Right cardiac atrium (tissue), 5 donors: ENCODE data around the gene ODF4. TPM values are rescaled to one million over a fixed set of nuclear protein-coding genes. Genes with fewer than 3 reads are reported as not detected.
A peak's percentile ranks its signal among the peaks of the same experiment; 100 is the strongest.

Experiments
- ATAC-seq, 2 donors: fragments of 200-7000 bp; cut with Tn5 transposase; one replicate each; pipeline versions ENCODE4 v1.8.0 to v1.9.1; 2020; ENCODE audit warnings: moderate library complexity in 2 of 2, mild to moderate bottlenecking in 1 of 2
- DNase-seq, 3 donors: peaks; one replicate each; pipeline ENCODE4 v3.0.0-alpha.2; 2020
- H3K27ac ChIP-seq: one replicate; pipeline ENCODE4 v1.5.1; 2013; ENCODE audit warnings: mild to moderate bottlenecking, low read length, control low read depth, moderate library complexity
- H3K27me3 ChIP-seq: one replicate; pipeline ENCODE4 v1.6.1; 2013; ENCODE audit not compliant: control insufficient read depth, insufficient read depth
- H3K4me1 ChIP-seq: one replicate; pipeline ENCODE4 v1.6.1; 2013; ENCODE audit warnings: low read length; ENCODE audit not compliant: control insufficient read depth, insufficient read depth
- H3K4me3 ChIP-seq: one replicate; pipeline ENCODE4 v1.5.1; 2013; ENCODE audit warnings: low read length, control low read depth
- H3K9me3 ChIP-seq: one replicate; pipeline ENCODE4 v1.6.1; 2013; ENCODE audit warnings: low read length; ENCODE audit not compliant: control insufficient read depth
- WGBS: extraction: QIAGEN DNeasy Blood & Tissue Kit; methylation state at CpG from one replicate; pipeline ENCODE4 v1.1.7; 2013; 5-methylcytosine and 5-hydroxymethylcytosine counted together
- intact Hi-C, 4 donors: fragments of 100-400 bp; cut with DNase I; formaldehyde crosslinking; loops; one replicate each; pipeline versions ENCODE4 v1.11.0 to v1.14.0; 2022 to 2023
- polyA plus RNA-seq: library from polyadenylated mRNA; stranded (reverse); fragments of 200-250 nt; gene quantifications from one replicate; pipeline ENCODE4 v1.2.3, GENCODE V29; 2013
- total RNA-seq, 4 donors: library from RNA; stranded (reverse); fragmentation: NEBNext Ultra II Directional; extraction: Animal tissue kit (Norgen Biotek cat#: 25700); gene quantifications; one replicate each; pipeline ENCODE4 v1.2.1, GENCODE V29; 2021
- donor health status: healthy with polysubstance abuse.
- donor health status: DM: no; HTN: yes; CAD: no.
- donor health status: DM: no; HTN: no; CAD: no.
- donor health status: DM: no; HTN: yes; CAD: no; lungs with severe emphysema.
- donor health status: DM: yes; HTN: yes; CAD: no.

ODF4 gene
- total and polyA plus RNA-seq, 5 donors, result not detected

DNA sequence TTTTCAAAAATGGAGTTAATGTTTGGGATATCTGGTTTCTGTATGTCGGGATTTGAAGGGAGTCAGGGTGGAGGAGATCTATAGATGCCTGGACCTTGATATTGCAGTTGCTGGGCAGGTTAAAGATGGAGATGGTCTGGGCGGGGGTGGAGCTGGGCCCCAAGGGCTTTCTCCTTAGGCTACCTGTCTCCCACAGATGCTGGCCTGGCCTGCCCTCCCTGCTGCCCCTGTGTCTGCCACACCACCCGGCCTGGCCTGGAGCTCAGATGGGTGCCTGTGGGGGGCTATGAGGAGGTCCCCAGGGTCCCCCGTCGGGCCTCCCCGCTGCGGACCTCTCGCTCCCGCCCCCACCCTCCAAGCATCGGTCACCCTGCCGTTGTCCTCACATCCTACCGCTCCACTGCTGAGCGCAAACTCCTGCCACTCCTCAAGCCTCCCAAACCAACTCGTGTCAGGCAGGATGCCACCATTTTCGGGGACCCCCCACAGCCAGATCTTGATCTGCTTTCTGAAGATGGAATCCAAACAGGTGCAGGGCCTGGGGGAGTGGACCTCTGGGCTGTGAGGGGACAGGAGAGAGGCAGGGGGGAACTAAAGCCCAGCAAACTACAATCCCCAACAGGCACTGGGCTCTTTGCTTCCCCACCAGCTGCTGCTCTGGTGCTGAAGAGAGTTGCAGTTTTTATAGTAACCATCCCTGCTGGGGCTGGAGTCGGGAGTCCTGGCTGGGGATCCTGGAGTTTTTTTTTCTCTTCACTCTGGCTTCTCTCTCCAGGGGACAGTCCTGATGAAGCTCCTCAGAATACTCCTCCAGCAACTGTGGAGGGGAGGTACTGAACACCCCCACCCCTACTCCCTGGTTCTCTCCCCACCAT is 26.7 kb upstream of the ODF4 start:
- H3K4me3 ChIP-seq, result no peak overlapping the region
- DNase-seq (peak in 1 of 3 donors; percentile 39), ATAC-seq (no peak)
- intact Hi-C loops, result loop anchor here in 2 of 4 donors (10.0 kb wide), 2 partner anchors 52 to 218 kb away; no protein-coding TSS in a partner anchor
- WGBS, result 54% methylated on average over 16 of the region's 16 CpGs
- no peaks in the 10 kb centered on the region for H3K4me1 ChIP-seq
- no peaks in the 10 kb centered on the region for H3K9me3 ChIP-seq
- H3K27ac ChIP-seq, result no peak overlapping the region
- H3K27me3 ChIP-seq, result no peaks in the 10 kb centered on the region

DNA sequence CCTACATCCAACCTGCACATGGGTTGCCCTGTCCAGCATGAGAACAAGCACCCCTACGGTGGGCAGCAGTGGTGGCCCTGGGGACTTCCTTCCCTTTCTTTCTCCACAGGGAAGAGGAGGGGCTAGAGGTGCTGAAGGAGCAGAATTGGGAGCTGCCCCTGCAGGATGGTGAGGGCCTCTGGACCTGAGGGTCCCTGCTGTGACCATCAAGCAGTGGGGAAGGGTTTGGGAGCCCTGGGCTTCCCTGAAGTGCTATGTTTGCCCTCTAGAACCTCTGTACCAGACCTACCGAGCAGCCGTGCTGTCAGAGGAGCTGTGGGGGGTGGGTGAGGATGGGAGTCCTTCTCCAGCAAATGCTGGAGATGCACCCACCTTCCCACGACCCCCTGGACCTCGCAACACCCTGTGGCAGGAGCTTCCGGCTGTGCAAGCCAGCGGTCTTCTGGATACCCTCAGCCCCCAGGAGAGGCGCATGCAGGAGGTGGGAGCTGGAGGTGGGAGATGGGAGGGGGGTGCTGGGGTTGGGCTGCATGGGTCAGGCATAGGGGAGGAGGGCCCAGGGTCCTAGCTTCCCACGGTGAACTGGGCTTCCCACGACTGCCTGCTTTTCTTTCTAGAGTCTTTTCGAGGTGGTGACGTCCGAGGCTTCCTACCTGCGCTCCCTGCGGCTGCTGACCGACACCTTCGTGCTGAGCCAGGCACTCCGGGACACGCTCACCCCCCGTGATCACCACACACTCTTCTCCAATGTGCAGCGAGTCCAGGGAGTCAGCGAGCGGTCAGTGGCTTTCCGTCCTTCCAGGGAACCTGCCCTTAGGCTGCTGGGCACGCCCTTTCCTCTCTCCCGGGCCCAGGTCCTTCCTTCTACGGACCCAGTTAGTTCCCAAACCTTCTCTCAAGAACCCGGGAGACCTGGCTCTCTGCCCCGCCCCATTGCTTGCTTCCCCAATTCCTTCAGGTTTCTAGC is 24.6 kb upstream of the ODF4 start:
- intact Hi-C loops, result loop anchor here in 2 of 4 donors (10.0 kb wide), 2 partner anchors 50 to 220 kb away; no protein-coding TSS in a partner anchor
- no peaks in the 10 kb centered on the region for H3K27me3 ChIP-seq
- WGBS, result 17% methylated on average over 29 of the region's 29 CpGs

DNA sequence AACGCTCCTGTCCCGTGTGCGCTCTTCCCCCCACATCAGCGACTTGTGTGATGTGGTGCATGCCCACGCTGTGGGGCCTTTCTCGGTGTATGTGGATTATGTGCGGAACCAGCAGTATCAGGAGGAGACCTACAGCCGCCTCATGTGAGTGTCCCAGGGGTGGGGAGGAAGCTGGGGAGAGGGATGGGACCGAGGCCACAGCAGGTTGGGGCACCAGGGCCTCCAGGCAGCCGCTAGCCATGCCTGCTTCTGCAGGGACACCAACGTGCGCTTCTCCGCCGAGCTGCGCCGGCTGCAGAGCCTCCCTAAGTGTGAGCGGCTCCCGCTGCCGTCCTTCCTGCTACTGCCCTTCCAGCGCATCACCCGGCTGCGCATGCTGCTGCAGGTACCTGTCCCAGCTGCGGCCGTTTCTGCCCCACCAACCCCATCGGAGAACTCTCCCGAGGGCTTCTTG is 23.8 kb upstream of the ODF4 start:
- peak in 1 of 3 donors; percentile 48 for DNase-seq
- Histone ChIP-seq H3K27ac (no peak overlapping the region), H3K27me3 (no peaks in the 10 kb centered on the region), H3K9me3 (no peaks in the 10 kb centered on the region), H3K4me3 (no peak overlapping the region), H3K4me1 (no peaks in the 10 kb centered on the region)
- WGBS, result 39% methylated on average over 26 of the region's 26 CpGs
- ATAC-seq, result no peak
- intact Hi-C loops, result loop anchor here in 2 of 4 donors (10.0 kb wide), 2 partner anchors 49 to 221 kb away; no protein-coding TSS in a partner anchor

More for the DNA sequence above, 24.6 kb upstream of the ODF4 start:
- no peaks in the 10 kb centered on the region for H3K9me3 ChIP-seq
- no peaks in the 10 kb centered on the region for H3K4me1 ChIP-seq
- H3K27ac ChIP-seq, result no peak overlapping the region
- no peak overlapping the region for H3K4me3 ChIP-seq
- peak in 1 of 3 donors; percentile 38 for DNase-seq
- ATAC-seq, result no peak

DNA sequence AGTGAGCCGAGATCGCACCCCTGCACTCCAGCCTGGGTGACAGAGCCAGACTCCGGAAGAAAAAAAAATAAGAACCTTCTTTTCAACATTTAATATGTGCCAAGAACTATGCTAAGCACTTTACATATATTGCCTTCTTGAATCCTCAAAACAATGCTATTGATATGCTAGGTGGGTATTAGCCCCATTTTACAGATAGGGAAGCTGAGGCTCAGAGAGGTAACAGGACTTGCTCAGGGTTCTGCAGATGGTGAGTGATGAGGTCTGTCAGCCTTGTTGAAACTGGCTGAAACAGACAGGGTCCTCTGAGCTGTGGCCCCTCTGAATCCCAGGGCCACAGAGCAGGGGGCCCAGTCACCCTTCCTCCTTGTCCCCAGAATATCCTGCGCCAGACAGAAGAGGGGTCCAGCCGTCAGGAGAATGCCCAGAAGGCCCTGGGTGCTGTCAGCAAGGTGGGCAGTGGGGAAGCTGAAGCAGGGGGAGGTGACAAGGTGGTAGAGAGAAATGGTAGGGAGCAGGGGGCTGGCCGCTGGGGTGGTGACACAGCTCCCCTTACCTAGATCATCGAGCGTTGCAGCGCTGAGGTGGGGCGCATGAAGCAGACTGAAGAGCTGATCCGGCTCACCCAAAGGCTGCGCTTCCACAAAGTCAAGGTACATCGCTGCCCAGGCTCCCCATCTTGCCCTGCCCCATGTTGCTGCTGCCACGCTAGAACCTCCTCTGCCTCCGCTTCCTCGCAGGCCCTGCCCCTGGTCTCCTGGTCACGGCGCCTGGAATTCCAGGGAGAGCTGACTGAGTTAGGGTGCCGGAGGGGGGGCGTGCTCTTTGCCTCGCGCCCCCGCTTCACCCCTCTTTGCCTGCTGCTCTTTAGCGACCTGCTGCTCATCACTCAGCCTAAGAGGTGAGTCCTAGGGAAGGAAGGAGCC is 21.4 kb upstream of the ODF4 start:
- 75% methylated on average over 24 of the region's 24 CpGs for WGBS
- Histone ChIP-seq H3K27ac (no peak overlapping the region), H3K4me3 (no peak overlapping the region), H3K4me1 (no peaks in the 10 kb centered on the region), H3K9me3 (no peaks in the 10 kb centered on the region), H3K27me3 (no peaks in the 10 kb centered on the region)
- intact Hi-C loops, result loop anchor here in 2 of 4 donors (10.0 kb wide), 2 partner anchors 47 to 223 kb away; no protein-coding TSS in a partner anchor
- DNase-seq, result no peak
- no peak for ATAC-seq

DNA sequence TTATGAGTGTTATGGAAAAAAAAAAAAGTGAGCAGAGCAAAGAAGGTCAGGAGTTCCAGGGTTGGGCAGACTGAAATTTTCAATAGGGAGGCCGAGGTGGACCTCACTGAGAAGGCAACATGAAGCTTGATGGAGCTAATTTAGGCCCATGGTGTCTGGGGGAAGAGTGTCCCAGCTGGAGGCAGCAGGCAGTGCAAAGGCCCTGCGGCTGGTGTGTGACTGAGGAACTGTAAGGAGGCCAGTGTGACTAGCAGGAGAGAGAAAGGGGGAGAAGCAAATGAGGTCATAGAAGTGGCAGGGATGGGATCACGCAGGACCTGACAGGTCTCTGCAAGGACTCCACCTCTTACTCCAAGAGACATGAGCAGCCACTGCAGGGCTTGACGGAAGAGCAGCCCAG is 19.4 kb upstream of the ODF4 start:
- no peaks in the 10 kb centered on the region for H3K4me1 ChIP-seq
- intact Hi-C loops, result no loop called here
- DNase-seq, result no peak
- WGBS, result 92% methylated on average over 4 of the region's 4 CpGs
- no peaks in the 10 kb centered on the region for H3K9me3 ChIP-seq
- H3K4me3 ChIP-seq, result no peak overlapping the region
- no peaks in the 10 kb centered on the region for H3K27me3 ChIP-seq
- no peak for ATAC-seq
- no peak overlapping the region for H3K27ac ChIP-seq

DNA sequence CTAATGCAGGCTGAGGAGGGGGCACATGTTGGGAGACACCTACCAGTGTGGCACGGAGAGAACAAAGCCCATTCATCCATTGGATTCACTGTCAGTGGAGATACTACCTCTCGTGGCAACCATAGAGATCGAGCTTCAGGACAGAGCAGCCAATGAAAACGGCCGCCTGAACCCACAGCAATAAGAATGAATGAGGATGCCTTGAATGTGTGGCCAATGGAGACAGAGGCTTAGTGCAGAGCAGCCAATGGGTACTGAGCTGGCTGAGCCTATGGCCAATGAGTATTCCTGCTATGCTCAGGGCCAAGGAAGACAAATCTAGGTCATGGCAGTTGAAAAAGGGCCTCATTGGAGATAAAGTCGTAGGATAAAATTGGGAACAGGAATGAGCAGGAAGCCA is 18.6 kb upstream of the ODF4 start:
- 71% methylated on average over 6 of the region's 6 CpGs for WGBS
- intact Hi-C loops, result no loop called here
- no peaks in the 10 kb centered on the region for H3K27me3 ChIP-seq
- no peaks in the 10 kb centered on the region for H3K4me1 ChIP-seq
- DNase-seq (no peak), ATAC-seq (no peak)
- H3K27ac ChIP-seq, result no peak overlapping the region
- H3K4me3 ChIP-seq, result no peak overlapping the region
- H3K9me3 ChIP-seq, result no peaks in the 10 kb centered on the region

DNA sequence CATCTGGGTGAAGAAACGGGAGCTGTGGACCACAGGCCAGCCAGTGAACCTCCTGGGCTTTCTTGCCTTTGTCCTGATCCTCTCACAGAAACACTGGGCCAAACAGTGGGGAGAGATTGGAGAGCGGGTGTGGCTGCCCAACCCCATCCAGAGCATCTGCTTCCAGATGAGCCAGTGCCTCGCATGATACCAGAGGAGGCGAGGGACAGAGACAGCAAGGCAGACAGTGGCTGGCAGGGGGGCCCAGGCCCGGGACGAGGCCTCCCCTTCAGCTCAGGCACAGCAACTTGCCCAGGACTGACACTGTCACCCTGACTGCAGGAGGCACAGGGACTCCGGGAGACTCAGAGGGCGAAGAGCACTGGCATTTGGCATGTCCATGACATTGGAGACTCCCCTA is 17.6 kb upstream of the ODF4 start:
- no peaks in the 10 kb centered on the region for H3K9me3 ChIP-seq
- no peak overlapping the region for H3K4me3 ChIP-seq
- DNase-seq (no peak), ATAC-seq (no peak)
- WGBS, result 80% methylated on average over 8 of the region's 8 CpGs
- no peak overlapping the region for H3K27ac ChIP-seq
- intact Hi-C loops, result no loop called here
- no peaks in the 10 kb centered on the region for H3K4me1 ChIP-seq
- H3K27me3 ChIP-seq, result no peaks in the 10 kb centered on the region

DNA sequence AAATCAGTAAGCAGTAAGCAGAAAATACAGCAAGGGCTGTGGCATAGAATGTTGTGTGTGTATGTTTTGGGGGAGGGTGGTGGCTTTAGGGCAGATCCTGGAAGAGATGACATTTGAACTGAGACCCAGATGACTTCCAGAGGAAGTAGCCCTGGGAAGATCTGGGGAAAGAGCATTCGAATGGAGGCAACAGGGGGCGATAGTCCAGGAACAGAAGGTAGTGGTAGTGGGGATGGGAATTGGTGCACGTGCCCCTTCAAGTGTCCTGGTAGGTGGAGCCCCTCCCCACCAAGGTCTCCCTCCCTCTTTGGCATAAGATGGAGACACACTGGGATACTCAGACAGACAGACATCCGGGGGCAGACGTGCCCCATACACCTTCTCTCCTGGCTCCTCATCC is 15.5 kb upstream of the ODF4 start:
- no peaks in the 10 kb centered on the region for H3K4me1 ChIP-seq
- no peaks in the 10 kb centered on the region for H3K9me3 ChIP-seq
- intact Hi-C loops, result no loop called here
- no peak for ATAC-seq
- H3K27ac ChIP-seq, result no peak overlapping the region
- 70% methylated on average over 5 of the region's 5 CpGs for whole genome bisulfite sequencing
- no peak overlapping the region for H3K4me3 ChIP-seq
- DNase-seq, result no peak
- no peaks in the 10 kb centered on the region for H3K27me3 ChIP-seq

DNA sequence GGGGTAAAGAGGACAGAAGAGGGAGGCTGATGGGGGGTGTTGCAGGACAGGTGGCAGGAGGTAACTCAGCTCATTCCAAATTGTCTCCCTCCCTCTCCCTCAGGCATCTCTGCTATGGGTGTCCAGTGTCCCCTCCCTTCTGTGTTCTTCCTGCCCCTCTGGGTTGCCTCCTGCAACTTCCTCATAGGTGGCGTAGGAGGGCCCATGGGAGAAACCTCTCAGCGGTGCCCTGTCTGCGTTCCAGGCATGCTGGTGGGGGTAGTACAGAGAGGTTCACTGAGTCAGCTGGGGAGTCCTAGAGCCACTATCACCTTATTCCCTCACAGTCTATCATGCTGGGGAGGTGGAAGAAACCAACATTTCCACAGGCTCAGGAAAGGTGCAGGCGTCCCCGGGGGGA is 14.7 kb upstream of the ODF4 start:
- no peak for ATAC-seq
- intact Hi-C loops, result no loop called here
- no peak for DNase-seq
- 64% methylated on average over 5 of the region's 5 CpGs for WGBS
- no peaks in the 10 kb centered on the region for H3K4me1 ChIP-seq
- H3K9me3 ChIP-seq, result no peaks in the 10 kb centered on the region
- no peak overlapping the region for H3K27ac ChIP-seq
- H3K4me3 ChIP-seq, result no peak overlapping the region
- no peaks in the 10 kb centered on the region for H3K27me3 ChIP-seq
